Cardiac ventricle fibroblast (primary cell): ENCODE data around the gene TENT5A. TPM values are rescaled to one million over a fixed set of nuclear protein-coding genes. Genes with fewer than 3 reads are reported as not detected.

ENCODE experiments used
- total RNA-seq: library from RNA; depleted of rRNA; stranded (reverse); fragments of >200 nt; gene quantifications from 2 replicates; pipeline ENCODE4 v1.2.3, GENCODE V29; 2015

Gene TENT5A
- total RNA-seq: 23.4 and 31.5 TPM in 2 replicates

GRCh38 chr6:81752084-81752920, at the start of gene TENT5A:
TSS of gene TENT5A (minus strand) at chr6:81752681. CDS start at chr6:81752141, 540 bp downstream.

